C4-2B (cell line): Measurements from ENCODE around the gene ARHGAP8.

Experiments used
- H3K27ac ChIP-seq: fragments of 450-650 bp; 2 replicates; pipeline ENCODE4 v1.5.1; 2017
- CTCF ChIP-seq: fragments of 450-650 bp; conservative IDR thresholded peaks from 2 replicates; pipeline ENCODE4 v1.5.1; 2017; ENCODE audit warnings: mild to moderate bottlenecking
- ZFX ChIP-seq: fragments of 450-650 bp; IDR thresholded peaks from 2 replicates; pipeline ENCODE4 v1.6.1; 2017

ARHGAP8 gene

GRCh38 chr22:44775862-44776261, 23.5 kb downstream of the ARHGAP8 start:
- H3K27ac ChIP-seq, result no peak overlapping the region

GRCh38 chr22:44776605-44777363, 24.4 kb downstream of the ARHGAP8 start:
- no peak overlapping the region for H3K27ac ChIP-seq
- TF ChIP-seq ZFX (no peak), CTCF (no peak)

More at GRCh38 chr22:44775862-44776261, 23.5 kb downstream of the ARHGAP8 start:
- TF ChIP-seq ZFX, result no peak
- TF ChIP-seq CTCF, result no peak

GRCh38 chr22:44777364-44777755, 25.0 kb downstream of the ARHGAP8 start:
- no peak overlapping the region for H3K27ac ChIP-seq
- TF ChIP-seq CTCF (no peak), ZFX (no peak)

GRCh38 chr22:44780876-44781449, 28.6 kb downstream of the ARHGAP8 start:
- H3K27ac ChIP-seq, result no peak overlapping the region
- TF ChIP-seq ZFX, result no peak
- no peak for TF ChIP-seq CTCF

- TF ChIP-seq ZFX (no peak), CTCF (no peak)
- no peak overlapping the region for H3K27ac ChIP-seq
Measured at GRCh38 chr22:44782363-44782963, 30.1 kb downstream of the ARHGAP8 start.

GRCh38 chr22:44783091-44783490, 30.7 kb downstream of the ARHGAP8 start:
- TF ChIP-seq ZFX (no peak), CTCF (no peak)

GRCh38 chr22:44783581-44783980, 31.2 kb downstream of the ARHGAP8 start:
- TF ChIP-seq CTCF (no peak), ZFX (no peak)
- no peak overlapping the region for H3K27ac ChIP-seq

More at GRCh38 chr22:44783091-44783490, 30.7 kb downstream of the ARHGAP8 start:
- no peak overlapping the region for H3K27ac ChIP-seq
